Kidney glomerular epithelial cell (primary cell): ENCODE measurements around the gene POM121C.
"Not testable (repeated sequence)": the region's sequence is repeated elsewhere in the genome, so short reads cannot be mapped to it uniquely, and the experiment has no call there.

Experiments used
- DNase-seq: peaks from one replicate; lab custom pipeline; 2025; lab: John Stamatoyannopoulos, UW

Gene POM121C

GRCh38 chr7:75423481-75423880 lies 62.6 kb downstream of the POM121C start:
- not testable (repeated sequence) for DNase-seq

DNA sequence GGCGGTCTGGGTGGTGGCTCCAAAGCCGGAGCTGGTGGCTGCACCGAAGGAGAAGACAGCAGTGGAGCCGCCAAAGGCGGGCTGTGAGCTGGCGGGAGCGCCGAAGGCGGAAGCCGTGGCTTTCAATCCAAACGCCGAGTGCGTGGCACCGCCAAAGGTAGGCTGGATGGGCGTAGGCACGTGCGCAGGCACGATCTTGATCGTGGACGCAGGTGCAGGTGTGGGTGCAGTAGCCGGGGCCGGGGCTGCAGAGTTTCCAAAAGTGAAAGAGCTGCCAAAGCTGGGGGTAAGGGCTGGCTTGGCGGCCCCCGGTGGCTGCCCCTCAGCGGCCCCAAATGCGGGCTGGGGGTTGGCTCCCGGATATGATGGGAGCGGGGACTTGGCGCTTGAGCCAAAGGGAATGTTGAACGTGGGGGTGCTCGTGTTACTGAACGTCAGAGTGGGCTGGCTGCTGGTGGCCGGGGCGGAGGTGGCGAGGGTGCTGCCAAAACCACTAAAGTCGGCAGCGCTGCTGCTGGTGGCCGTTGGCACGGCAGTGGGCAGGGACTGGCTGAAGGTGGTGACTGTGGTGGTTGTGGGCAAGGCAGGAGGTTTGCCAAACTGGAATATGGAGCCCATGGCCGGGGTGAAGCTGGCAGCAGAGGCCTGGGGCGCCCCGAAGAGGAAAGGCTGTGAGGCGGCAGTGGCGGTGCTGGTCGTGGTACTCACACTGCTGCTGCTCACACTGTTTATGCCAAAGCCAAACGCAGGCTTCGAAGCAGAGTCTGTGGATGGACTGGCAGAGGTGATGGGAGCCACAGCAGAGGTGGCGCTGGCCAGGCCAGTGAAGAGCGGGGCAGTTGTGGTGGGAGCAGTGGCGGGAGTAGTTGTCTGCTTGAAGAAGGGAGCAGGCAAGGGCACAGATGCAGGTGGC lies 64.0 kb downstream of the POM121C start:
- DNase-seq: not testable (repeated sequence)

DNA sequence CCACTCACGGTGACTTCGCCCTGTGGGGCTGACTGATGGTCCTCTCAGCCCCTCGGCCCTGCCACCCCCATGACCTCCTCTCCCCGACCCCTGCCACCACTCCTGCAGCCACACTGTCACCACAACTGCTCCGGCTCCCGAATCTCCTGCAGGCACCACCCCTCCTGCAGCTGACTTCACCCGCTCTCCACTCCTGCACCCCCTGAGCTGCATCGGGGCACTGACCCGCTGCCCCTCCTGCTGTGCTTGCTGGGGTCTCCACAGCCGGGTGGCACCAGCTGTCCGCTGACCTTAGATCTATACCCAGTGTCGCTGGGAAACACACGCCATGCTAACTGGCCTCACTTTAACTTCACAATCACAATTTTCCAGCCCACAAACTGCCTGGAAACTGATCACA lies 65.9 kb downstream of the POM121C start:
- DNase-seq: not testable (repeated sequence)

GRCh38 chr7:75419693-75420092 lies 66.4 kb downstream of the POM121C start:
- DNase-seq: not testable (repeated sequence)

DNA sequence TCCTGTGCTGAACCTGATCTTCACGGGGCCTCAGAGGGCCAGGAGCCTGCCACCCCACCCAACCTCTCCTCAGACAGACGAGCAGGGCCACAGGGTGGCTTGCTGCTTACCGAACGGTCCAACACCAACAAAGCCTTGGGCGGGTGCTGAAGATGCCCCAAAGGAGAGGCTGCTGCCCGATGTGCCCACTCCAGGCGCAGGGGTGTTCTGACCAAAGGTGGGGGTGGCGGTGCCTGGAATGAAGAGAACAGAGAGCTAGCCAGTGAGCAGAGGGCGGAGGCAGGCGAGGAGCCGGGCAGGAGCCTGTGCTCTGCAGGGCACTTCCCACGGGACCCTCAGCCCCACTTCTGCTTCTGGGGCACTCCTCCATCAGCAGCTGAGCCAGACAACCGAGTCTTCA lies 66.9 kb downstream of the POM121C start:
- not testable (repeated sequence) for DNase-seq

DNA sequence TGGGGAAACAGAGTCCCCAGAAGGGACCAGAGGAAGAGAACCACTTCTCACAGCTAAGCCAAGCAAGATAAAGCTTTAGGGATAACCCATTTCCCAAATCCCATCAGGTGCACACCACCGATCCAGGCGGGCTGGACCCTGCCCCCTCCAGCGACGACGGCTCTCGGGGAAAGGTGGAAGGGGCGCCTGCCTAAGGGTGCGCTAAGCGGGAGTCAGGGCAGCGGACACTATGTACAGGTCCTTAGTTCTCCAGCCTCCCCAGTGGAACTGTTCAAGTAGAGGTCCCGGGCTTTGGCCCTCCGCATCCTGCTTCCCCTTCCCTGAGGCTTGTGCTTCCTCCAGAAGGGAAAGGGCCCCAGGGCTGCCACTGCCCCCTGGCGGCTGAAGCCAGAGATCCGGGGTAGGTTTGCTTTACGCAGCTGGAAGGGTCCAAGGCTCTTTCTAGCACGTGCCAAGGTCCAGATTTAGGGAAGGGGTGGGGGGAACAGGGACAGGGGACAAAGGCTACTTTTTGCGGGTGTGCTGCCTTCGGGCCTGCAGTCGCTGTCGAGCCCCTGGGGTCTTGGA lies 67.7 kb downstream of the POM121C start:
- not testable (repeated sequence) for DNase-seq

DNA sequence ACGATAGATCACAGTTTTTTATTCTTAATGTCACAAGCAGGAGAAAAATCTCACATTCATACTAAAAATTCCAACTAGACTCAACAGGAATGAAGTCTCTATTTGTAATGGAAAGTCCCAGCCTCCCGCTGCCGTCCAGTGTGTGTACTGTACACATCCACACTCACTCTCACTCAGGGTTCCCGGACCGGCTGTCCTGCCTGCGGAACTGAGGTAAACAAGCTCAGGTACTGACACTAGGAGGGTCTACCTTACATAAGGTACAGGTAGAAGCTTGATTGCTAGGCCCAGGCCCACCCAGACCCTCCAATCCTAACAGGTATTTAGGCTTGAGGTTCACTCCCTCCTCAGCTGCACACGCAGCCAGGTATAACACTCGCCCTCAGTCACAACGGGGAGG lies 69.3 kb downstream of the POM121C start:
- not testable (repeated sequence) for DNase-seq

GRCh38 chr7:75415829-75416373 lies 70.2 kb downstream of the POM121C start:
- not testable (repeated sequence) for DNase-seq

GRCh38 chr7:75415428-75415817 lies 70.7 kb downstream of the POM121C start:
- DNase-seq: not testable (repeated sequence)

- not testable (repeated sequence) for DNase-seq
Observed at GRCh38 chr7:75414708-75415427, 71.2 kb downstream of the POM121C start.

GRCh38 chr7:75414204-75414603 lies 71.9 kb downstream of the POM121C start:
- DNase-seq: not testable (repeated sequence)

- not testable (repeated sequence) for DNase-seq
Observed at GRCh38 chr7:75410823-75411173, 75.3 kb downstream of the POM121C start.

- DNase-seq: not testable (repeated sequence)
Observed at GRCh38 chr7:75409880-75410822, 75.9 kb downstream of the POM121C start.

DNA sequence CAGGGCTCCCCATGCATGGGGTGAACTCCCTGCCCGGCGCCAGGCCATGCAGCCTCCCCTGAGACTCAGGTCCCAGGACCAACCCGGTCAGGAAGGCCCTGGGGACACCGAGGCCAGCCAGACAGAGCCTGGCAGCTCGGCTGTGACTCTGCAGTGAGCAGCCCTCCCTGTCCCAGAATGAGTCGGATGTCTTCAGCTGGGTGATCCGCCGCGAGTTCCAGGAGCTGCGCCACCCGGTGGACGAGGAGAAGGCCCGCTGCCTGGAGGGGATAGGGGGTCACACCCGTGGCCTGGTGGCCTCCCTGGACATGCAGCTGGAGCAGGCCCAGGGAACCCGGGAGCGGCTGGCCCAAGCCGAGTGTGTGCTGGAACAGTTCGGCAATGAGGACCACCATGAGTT lies 81.4 kb downstream of the POM121C start:
- not testable (repeated sequence) for DNase-seq

DNA sequence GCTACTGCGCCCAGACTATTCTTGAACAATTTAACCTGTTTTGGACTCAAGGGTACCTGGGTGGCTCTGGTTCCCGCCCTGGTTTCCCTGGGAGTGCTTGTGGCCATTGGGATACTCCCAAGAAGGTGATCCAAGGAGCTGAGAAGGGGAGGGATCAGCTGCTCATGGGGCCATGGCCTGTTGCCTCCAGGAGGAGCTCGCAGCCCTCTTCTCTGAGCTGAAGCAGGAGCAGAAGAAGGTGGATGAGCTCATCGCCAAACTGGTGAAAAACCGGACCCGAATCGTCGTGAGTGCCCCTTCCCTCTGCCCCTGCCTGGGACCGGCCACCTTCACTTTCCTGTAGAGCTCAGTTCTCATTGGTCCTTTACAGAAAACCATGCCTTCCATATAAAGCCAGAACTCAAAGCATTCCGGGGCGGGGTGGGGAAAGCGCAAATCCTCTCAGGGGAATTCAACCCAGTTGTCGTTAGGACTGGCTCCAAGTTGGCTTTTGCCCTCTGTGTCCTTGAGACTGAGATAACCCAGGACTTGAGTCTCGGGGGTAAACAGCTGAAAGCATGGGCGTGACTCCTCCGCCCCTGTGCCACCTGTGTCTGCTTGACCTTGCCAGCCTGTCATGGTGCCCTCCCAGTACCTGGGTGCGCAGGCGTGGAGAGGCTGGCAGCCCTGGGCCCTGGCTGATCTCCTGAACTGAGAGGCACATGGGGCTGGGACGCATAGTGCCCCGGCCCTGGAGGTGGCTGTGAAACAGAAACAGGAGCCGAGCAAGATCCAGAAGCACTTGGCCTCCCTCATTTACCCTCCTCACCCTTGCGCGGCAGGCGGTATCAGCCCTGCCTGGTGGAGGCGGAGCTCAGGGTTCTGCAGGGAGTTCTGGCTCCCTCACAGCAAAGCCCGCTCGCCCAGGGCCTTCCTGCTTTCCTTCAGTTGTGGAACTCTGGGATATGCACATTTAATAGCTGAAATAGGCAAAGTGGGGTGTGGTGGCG lies 82.3 kb downstream of the POM121C start:
- not testable (repeated sequence) for DNase-seq

DNA sequence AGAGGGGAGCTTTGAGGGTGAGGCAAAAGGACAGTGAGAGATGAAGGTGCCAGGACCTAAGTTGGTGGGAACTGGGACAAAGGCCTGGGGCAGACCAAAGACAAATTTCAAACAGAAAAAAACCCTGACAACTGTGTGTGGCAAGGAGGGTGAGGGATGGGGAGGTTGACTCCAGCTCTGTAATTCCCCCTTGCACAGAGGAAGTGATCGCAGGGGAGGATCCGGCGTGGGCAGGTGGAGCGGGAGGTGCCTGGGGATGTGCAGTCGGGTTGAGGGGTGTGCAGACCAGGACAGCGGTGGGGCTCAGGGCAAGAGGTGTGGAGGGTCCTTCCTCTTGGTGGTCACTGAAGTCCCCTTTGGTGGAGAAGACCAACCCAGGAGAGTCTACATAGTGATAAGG lies 85.5 kb downstream of the POM121C start:
- DNase-seq: not testable (repeated sequence)

GRCh38 chr7:75398771-75399700 lies 87.1 kb downstream of the POM121C start:
- not testable (repeated sequence) for DNase-seq

DNA sequence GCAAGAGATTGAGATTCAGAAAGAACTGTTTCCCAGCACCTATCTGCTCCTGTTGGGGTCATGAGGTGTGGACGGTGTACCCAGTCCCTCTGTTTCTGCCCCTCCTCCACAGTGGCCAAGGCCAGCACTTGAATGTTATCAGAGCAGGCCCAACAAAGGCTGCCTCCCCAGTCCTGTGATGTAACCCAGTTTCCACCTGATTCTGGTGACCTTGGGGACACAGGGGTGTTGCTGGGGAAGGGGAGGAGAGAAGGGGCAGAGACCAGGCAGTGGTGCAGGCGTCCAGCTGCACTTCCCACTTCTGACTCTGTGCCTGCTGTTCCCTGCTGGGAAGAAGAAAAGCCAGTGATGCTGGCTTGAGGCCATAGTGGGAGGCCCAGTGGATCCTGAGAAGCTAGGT lies 88.2 kb downstream of the POM121C start:
- DNase-seq: not testable (repeated sequence)

DNA sequence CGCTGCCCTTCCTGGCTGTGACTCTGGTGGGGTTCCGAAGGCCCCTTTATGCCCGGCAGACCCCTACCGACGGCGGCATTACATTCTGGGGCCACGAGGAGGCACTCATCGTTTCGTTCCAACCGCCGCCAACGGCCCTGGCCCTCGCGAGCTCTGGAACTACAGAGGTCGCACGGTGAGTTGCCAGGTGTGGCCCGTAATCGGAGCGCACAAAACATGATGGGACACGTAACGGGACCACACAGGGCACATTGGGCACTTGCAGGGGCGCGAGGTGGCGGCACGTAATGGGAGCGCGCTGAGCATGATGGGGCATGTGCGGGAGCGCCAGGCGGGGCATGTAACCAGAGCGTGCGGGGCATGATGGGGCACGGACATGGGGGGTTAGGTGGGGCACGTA lies 90.8 kb downstream of the POM121C start, which contains the start of gene TRIM73:
Gene TRIM73, plus strand, starts transcription at position 301 of the 400 bp plus-strand sequence. CDS start 3,305 bp downstream, outside the sequence.
- DNase-seq: not testable (repeated sequence)
